Retinal pigment epithelial cell (primary cell): ENCODE results near the gene PDF.
A peak's percentile ranks its signal among the peaks of the same experiment; 100 is the strongest.

Experiments
- DNase-seq: peaks from one replicate; pipeline ENCODE4 v3.0.0-alpha.2; 2010; ENCODE audit warnings: low read depth
- H3K4me3 ChIP-seq: 2 replicates; pipeline ENCODE4 v1.5.1; 2011; ENCODE audit warnings: mild to moderate bottlenecking, low read length, control low read depth, moderate library complexity
- TF ChIP-seq, protein P1 (sequence below): conservative IDR thresholded peaks from 2 replicates; pipeline ENCODE4 v1.5.1; 2011; ENCODE audit warnings: low read depth, low read length, control low read depth, inconsistent platforms

The PDF gene

DNA sequence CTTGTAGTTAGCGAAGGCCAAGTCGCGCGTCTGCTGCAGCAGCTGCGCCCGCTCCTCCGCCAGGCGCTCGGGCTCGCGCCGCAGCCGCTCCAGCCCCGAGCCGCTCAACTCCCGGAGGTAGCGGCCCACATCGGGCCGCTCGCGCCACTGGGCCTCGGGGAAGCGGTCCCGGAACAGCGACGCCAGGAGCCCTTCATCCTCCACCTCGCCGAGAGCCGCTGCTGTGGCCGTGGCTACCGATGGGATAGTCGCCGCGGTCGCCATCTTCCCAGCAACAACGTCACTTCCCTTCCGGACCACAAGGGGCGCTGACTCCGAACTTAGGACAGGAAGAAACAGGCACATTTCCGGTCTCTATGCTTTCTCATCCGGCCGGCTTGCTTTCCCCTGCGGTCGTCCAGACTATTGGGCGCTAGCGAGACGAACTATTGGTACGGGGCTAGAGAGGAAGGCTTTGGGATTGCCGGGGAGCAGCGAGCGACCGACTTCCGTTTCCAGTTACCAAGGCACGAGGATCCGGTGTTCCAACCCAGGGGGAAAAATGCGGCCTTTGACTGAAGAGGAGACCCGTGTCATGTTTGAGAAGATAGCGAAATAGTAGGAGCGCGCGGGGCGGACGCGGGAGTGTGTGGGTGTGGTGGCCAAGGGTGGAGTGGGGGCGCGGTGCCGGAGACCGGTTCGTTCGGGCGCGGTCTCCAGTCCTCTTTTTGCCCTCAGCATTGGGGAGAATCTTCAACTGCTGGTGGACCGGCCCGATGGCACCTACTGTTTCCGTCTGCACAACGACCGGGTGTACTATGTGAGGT lies 9.1 kb upstream of the PDF start, which contains the start of the genes COG8 and NIP7:
Gene COG8, minus strand, starts transcription at position 276 of the 806 bp plus-strand sequence. Its CDS starts 12 bp downstream, at position 264.
Gene NIP7, plus strand, starts transcription at position 484 of the 806 bp plus-strand sequence. Its CDS starts 58 bp downstream, at position 542.
- TF ChIP-seq, protein P1, sequence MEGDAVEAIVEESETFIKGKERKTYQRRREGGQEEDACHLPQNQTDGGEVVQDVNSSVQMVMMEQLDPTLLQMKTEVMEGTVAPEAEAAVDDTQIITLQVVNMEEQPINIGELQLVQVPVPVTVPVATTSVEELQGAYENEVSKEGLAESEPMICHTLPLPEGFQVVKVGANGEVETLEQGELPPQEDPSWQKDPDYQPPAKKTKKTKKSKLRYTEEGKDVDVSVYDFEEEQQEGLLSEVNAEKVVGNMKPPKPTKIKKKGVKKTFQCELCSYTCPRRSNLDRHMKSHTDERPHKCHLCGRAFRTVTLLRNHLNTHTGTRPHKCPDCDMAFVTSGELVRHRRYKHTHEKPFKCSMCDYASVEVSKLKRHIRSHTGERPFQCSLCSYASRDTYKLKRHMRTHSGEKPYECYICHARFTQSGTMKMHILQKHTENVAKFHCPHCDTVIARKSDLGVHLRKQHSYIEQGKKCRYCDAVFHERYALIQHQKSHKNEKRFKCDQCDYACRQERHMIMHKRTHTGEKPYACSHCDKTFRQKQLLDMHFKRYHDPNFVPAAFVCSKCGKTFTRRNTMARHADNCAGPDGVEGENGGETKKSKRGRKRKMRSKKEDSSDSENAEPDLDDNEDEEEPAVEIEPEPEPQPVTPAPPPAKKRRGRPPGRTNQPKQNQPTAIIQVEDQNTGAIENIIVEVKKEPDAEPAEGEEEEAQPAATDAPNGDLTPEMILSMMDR: peak; percentile 83
- peak; percentile 96 for DNase-seq
- peak within 1 kb of the TSS; percentile 93 for H3K4me3 ChIP-seq

DNA sequence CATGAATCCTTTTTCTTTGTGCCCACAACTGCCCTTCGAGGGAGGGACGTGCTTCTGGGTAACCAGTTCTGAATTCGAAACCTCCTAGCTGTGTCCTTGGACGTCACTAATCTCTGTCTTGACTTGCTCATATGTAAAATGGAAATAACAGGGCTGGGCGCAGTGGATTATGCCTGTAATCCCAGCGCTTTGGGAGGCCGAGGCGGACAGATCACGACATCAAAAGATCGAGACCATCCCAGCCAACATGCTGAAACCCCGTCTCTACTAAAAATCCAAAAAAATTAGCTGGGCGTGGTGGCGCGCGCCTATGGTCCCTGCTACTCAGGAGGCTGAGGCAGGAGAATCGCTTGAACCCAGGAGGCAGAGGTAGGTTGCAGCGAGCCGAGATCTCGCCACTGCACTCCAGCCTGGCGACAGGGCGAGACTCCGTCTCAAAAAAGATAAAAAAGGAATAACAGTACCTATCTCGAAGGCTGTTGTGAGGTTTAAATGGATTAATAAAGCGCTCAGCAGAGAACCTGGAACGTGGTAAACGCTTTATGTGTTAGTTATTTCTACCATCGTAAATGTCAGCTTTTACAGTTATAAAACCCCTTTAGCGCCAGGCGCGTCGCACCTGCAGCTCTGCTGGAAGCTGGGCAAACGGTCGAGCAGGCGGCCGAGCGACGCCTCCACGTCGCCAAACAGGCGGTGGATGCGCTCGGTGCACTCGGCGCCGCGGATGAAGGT lies 8.3 kb upstream of the PDF start:
- no peak for DNase-seq
- peak overlapping the region; percentile 93 for H3K4me3 ChIP-seq
- TF ChIP-seq, protein P1: no peak

DNA sequence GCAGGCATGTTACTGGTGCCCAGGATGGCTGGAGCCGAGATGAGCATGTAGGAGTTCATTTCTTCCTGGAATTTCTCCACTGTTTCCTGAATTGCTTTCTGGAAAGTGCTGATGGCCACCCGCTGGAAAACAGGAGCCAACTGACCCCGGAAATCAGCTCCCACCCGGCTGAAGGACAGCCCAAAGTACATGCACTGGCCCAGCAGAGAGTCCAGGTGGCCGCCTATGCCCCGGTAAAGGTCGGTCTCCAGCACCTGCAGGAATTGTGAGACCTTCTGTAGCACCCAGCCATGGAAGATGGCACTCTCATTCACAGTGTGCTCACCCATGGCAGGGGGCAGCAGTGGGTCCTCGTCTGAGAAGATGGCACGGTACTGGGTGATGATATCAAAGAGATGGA lies 4.3 kb upstream of the PDF start:
- no peak overlapping the region for H3K4me3 ChIP-seq
- TF ChIP-seq, protein P1: no peak
- no peak for DNase-seq

DNA sequence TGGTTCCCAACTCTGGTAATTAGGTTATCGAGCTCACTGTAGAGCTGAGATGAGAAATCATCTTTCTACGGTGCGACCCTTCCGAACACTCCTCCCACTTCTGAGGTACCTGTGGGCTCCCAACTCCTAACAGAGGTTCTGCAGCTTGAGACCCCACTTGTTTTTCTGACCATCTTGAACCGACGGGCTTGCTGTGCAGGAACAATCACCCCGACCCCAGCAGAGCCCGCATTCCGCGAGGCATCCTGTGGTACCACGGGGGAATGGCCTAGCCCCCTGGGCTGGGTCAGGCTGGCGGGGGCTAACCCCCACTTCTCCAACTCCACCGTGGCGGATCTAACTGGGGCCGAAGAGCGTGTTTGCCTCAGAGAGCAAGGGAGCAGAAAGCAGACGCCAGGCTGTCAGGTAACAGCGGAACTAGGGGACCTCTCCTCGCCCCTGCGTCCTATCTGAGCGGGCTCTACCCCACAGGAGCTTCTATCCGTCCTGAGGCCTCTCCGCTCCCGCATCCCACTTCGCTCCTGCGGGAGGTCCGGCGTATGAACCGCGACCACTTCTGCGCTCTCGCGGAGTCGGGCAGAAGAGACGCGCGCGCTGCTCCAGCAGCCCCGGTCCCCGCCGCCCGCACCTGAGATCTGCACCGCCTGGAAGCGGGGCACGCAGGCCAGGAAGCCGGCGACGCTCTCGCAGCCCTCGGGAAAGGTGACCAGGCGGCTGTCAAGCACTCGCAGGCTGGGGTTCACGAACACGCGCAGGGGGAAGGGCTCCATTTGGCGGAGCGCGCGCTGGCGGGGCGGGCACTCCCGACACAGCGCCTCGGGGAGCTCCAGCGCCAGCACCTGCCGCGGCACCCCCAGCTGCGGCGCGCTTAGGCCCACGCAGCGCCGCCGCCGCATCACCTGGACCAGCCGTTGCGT lies 761 bp downstream of the PDF start:
- DNase-seq: no peak
- H3K4me3 ChIP-seq: peak overlapping the region; percentile 69
- TF ChIP-seq, protein P1: no peak

DNA sequence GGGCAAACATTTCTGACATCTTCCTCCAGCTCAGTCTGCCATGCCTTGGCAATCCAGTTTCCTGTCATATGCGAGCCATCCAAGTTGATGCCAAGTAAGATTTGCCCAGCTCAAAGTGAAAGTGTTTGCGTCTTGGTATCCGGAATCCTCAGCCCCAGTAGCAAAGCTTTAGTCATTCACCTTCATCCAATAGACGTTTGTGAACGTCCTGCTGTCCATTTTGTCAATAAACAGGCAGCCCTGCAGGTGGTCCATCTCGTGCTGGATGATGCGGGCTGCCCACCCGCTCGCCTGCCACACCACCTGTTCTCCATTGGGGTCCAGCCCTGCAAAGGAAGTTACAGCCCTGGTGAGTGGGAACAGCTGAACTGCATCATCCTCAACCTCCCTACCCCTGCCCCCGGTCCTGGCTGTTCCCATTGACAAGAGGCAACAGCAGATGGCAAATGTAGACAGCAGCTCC lies 1.5 kb downstream of the PDF start:
- DNase-seq: no peak
- H3K4me3 ChIP-seq: peak overlapping the region; percentile 69
- TF ChIP-seq, protein P1: no peak

DNA sequence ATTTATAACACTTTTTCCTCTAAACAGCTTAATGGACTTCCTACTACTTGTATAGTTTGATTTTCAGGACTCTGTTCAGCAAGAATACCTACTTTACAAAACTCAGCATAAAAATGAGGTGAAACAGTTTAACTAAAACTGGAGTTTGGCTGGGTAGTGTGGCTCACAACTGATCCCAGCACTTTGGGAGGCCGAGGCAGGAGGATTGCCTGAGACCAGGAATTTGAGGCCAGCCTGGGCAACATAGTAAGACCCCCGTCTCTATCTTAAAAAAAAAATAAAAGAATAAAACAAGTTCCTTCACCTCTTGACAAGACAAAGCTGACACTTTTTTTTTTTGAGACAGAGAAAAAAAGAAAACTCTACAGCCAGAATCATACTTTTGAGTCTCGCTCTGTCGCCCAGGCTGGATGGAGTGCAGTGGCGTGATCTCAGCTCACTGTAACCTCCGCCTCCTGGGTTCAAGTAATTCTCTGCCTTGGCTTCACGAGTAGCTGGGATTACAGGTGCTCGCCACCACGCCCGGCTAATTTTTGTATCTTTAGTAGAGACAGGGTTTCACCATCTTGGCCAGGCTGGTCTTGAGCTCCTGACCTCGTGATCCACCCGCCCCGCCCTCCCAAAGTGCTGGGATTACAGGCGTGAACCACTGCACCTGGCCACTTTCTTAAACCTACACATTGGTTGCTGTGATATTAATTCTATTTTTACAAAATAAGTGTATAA lies 2.6 kb downstream of the PDF start:
- no peak for DNase-seq
- H3K4me3 ChIP-seq: no peak overlapping the region
- TF ChIP-seq, protein P1: no peak
